ENCODE results near the gene RYR2. TPM values are rescaled to one million over a fixed set of nuclear protein-coding genes. Genes with fewer than 3 reads are reported as not detected.

The RYR2 gene
- total and polyA plus RNA-seq, 9 of the 15 experiments (the other 6 are each of a cell fraction or from before 2014, with no cell fraction given) = 0.03 to 0.42 (median 0.14) TPM

- TF ChIP-seq CAMTA2 (CRISPR knock-in tag; conservative IDR thresholded peaks at IDR 0.05) (no peak), ZNF79 (CRISPR knock-in tag; IDR thresholded peaks at IDR 0.05; ENCODE audit: low read depth) (no peak), HBP1 (CRISPR knock-in tag; IDR thresholded peaks at IDR 0.05) (no peak), THRAP3 (IDR thresholded peaks at IDR 0.05; ENCODE audit: borderline replicate concordance) (no peak), SMARCA4 (IDR thresholded peaks at IDR 0.05) (no peak), ZNF785 (CRISPR knock-in tag; IDR thresholded peaks at IDR 0.05) (no peak), FOXA1 (IDR thresholded peaks at IDR 0.05; ENCODE audit: borderline replicate concordance) (no peak), CEBPZ (IDR thresholded peaks at IDR 0.05; ENCODE audit: borderline replicate concordance, low read depth, low read length) (no peak), ZC3H4 (CRISPR knock-in tag; IDR thresholded peaks at IDR 0.05; ENCODE audit: borderline replicate concordance) (no peak)
These were observed 63.8 kb downstream of the RYR2 start (continued) for GRCh38 chr1:237105826-237106225.
